ENCODE results near the gene RBM33.

The RBM33 gene

DNA sequence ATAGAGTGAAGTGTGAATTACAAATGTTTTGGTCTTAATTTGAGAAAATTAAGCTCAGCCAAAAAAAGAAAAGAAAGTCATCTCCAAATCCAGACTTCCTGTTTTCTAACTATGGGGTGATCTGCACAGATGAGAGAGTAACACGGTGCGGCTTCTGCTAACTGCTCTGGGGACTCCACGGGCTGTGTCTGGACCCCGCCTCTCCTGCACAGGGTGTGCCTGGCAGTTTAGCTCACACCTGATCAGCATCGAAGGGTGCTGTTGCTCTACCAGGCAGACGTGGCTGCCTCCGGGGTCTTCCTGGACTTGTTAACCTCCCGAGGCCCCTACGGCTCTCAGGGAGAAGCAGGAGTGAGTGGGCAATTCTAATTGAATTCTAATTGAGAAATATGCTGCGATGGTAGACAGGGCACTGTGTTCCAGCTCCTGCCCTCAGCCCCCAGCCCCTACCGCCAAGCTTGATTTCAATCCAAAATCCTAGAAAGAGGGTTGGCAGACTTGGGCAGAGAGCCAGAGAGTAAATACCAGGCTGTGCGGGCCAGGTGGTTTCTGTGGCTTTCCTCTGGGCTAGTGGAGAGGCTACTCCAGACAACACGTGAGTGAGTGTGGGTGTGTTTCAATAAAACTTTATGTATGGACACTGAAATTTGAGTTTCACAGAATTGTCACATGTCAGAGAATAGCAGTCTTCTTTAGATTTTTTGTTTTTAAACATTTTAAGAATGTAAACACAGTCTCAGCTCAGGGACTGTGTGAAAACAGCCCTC lies 154.4 kb downstream of the RBM33 start:
- no peak for TF ChIP-seq USF1 (IDR thresholded peaks at IDR 0.05)
- TF ChIP-seq TEAD4 (IDR thresholded peaks at IDR 0.05) = no peak
- no peak for TF ChIP-seq MAX (IDR thresholded peaks at IDR 0.05)
- no peak for TF ChIP-seq CREB1 (IDR thresholded peaks at IDR 0.05; ENCODE audit: low read depth)
- no peak for TF ChIP-seq REST (IDR thresholded peaks at IDR 0.05; ENCODE audit: low read depth)
- TF ChIP-seq YY1 (IDR thresholded peaks at IDR 0.05; ENCODE audit: low read depth) = no peak
- TF ChIP-seq CEBPB (IDR thresholded peaks at IDR 0.05) = no peak
- no peak for TF ChIP-seq RAD21 (IDR thresholded peaks at IDR 0.05; ENCODE audit: low read depth)
- no peak for TF ChIP-seq EP300 (IDR thresholded peaks at IDR 0.05; ENCODE audit: borderline replicate concordance)
- TF ChIP-seq FOXM1 (IDR thresholded peaks at IDR 0.05; ENCODE audit: borderline replicate concordance, low read depth) = no peak

- TF ChIP-seq FOXM1 (IDR thresholded peaks at IDR 0.05; ENCODE audit: borderline replicate concordance, low read depth) (no peak), YY1 (IDR thresholded peaks at IDR 0.05; ENCODE audit: low read depth) (no peak), CREB1 (IDR thresholded peaks at IDR 0.05; ENCODE audit: low read depth) (no peak), REST (IDR thresholded peaks at IDR 0.05; ENCODE audit: low read depth) (no peak), CEBPB (IDR thresholded peaks at IDR 0.05) (no peak), TEAD4 (IDR thresholded peaks at IDR 0.05) (no peak), ZBTB7A (IDR thresholded peaks at IDR 0.05; ENCODE audit: low read depth) (no peak), RAD21 (IDR thresholded peaks at IDR 0.05; ENCODE audit: low read depth) (no peak), NFIC (IDR thresholded peaks at IDR 0.05) (no peak), USF1 (IDR thresholded peaks at IDR 0.05) (no peak), TAF1 (IDR thresholded peaks at IDR 0.05; ENCODE audit: low read depth) (no peak), EP300 (IDR thresholded peaks at IDR 0.05; ENCODE audit: borderline replicate concordance) (no peak)
Observed at GRCh38 chr7:155799514-155799913, 155.1 kb downstream of the RBM33 start.

GRCh38 chr7:155800301-155800700 lies 155.8 kb downstream of the RBM33 start:
- no peak for TF ChIP-seq TCF12 (IDR thresholded peaks at IDR 0.05; ENCODE audit: low read depth)
- no peak for TF ChIP-seq FOXM1 (IDR thresholded peaks at IDR 0.05; ENCODE audit: borderline replicate concordance, low read depth)
- no peak for TF ChIP-seq TAF1 (IDR thresholded peaks at IDR 0.05; ENCODE audit: low read depth)
- TF ChIP-seq EGR1 (IDR thresholded peaks at IDR 0.05) = no peak
- TF ChIP-seq CEBPB (IDR thresholded peaks at IDR 0.05) = no peak
- no peak for TF ChIP-seq RAD21 (IDR thresholded peaks at IDR 0.05; ENCODE audit: low read depth)
- no peak for TF ChIP-seq ZBTB7A (IDR thresholded peaks at IDR 0.05; ENCODE audit: low read depth)
- no peak for TF ChIP-seq TEAD4 (IDR thresholded peaks at IDR 0.05)
- no peak for TF ChIP-seq REST (IDR thresholded peaks at IDR 0.05; ENCODE audit: low read depth)

GRCh38 chr7:155800741-155801267 lies 156.3 kb downstream of the RBM33 start:
- TF ChIP-seq MAX (IDR thresholded peaks at IDR 0.05) (no peak), TAF1 (IDR thresholded peaks at IDR 0.05; ENCODE audit: low read depth) (no peak), EP300 (IDR thresholded peaks at IDR 0.05; ENCODE audit: borderline replicate concordance) (no peak), CEBPB (IDR thresholded peaks at IDR 0.05) (no peak), TCF12 (IDR thresholded peaks at IDR 0.05; ENCODE audit: low read depth) (no peak)
